HepG2 (cell line): ENCODE results near the gene SLC23A2. TPM values are rescaled to one million over a fixed set of nuclear protein-coding genes. Genes with fewer than 3 reads are reported as not detected.

Source experiments
- ATAC-seq: fragments of 200-7000 bp; cut with Tn5 transposase; 3 replicates; pipeline ENCODE4 v1.9.1; 2020; ENCODE audit warnings: mild to moderate bottlenecking, moderate library complexity
- BruUV-seq: library from RNA; stranded (reverse); fragments of 400-500 nt; replicated peaks from 2 replicates; lab custom pipeline; 2021; lab: Mats Ljungman, UMichigan
- CTCF ChIA-PET: fragments of 300-600 bp; formaldehyde crosslinking; extraction: SDS; loops from one replicate; lab custom pipeline; 2021; ENCODE audit warnings: low total read pairs, inconsistent platforms, low intra/inter-chr PET ratio; lab: Yijun Ruan, JAX
- POLR2A ChIA-PET: fragments of 350-600 bp; sonication (Branson Sonifier 250); formaldehyde crosslinking; loops from one replicate; lab custom pipeline; 2020; ENCODE audit warnings: antibody characterized with exemption, inconsistent platforms; lab: Yijun Ruan, JAX
- DNase-seq: peaks from one replicate; pipeline ENCODE4 v3.0.0-alpha.2; 2015; ENCODE audit warnings: low spot score
- FAIRE-seq: peaks from 3 replicates; lab custom pipeline; 2011; peaks lifted over from hg19 to GRCh38; lab: Jason Lieb, UNC
- H2AFZ ChIP-seq: one replicate; pipeline ENCODE4 v1.6.1; 2011; ENCODE audit warnings: low read length, inconsistent platforms
- H3K27ac ChIP-seq: fragments of 300-600 bp; 3 replicates; pipeline ENCODE4 v1.8.0; 2011; ENCODE audit warnings: mixed run types, mild to moderate bottlenecking, mixed read lengths, low read length, inconsistent platforms; ENCODE audit not compliant: insufficient read depth; ENCODE audit errors: extremely low read length
- H3K27me3 ChIP-seq, 2 experiments: fragments of 200-600 bp in 1 of 2; 2 replicates in 1 of 2; 3 replicates in 1 of 2; pipeline versions ENCODE4 v1.6.0 to v1.8.0; 2011; ENCODE audit warnings: low read length in 2 of 2, mild to moderate bottlenecking in 2 of 2, moderate library complexity in 2 of 2, inconsistent platforms in 1 of 2; ENCODE audit not compliant: insufficient read depth in 2 of 2, control insufficient read depth in 1 of 2
- H3K36me3 ChIP-seq, 2 experiments: fragments of 200-600 bp in 1 of 2; replicated peaks in 1 of 2; 2 replicates in 1 of 2; 3 replicates in 1 of 2; pipeline versions ENCODE4 v1.5.1 to v1.8.0; 2011; ENCODE audit warnings: low read length in 2 of 2, inconsistent platforms in 1 of 2; ENCODE audit not compliant: insufficient read depth in 2 of 2, control insufficient read depth in 1 of 2
- H3K4me1 ChIP-seq: 2 replicates; pipeline ENCODE4 v1.5.1; 2012; ENCODE audit warnings: low read length, inconsistent platforms; ENCODE audit not compliant: insufficient read depth
- H3K4me2 ChIP-seq: 2 replicates; pipeline ENCODE4 v1.6.0; 2011; ENCODE audit warnings: low read depth, low read length, inconsistent platforms
- H3K4me3 ChIP-seq, 3 experiments: fragments of 200-600 bp in 1 of 3; sonication (generic), shearing (Covaris generic) in 1 of 3; replicated peaks in 1 of 3; 2 replicates each; pipeline ENCODE4 v1.5.1; 2011 to 2016; ENCODE audit warnings: low read length in 3 of 3, inconsistent platforms in 2 of 3, low read depth in 2 of 3, mild to moderate bottlenecking in 2 of 3, control low read depth in 1 of 3, mixed read lengths in 1 of 3; ENCODE audit not compliant: insufficient read depth in 1 of 3
- H3K79me2 ChIP-seq: one replicate; pipeline ENCODE4 v1.6.1; 2011; ENCODE audit warnings: low read length, inconsistent platforms; ENCODE audit not compliant: insufficient read depth
- H3K9ac ChIP-seq: 2 replicates; pipeline ENCODE4 v1.6.0; 2011; ENCODE audit warnings: mild to moderate bottlenecking, low read depth, low read length, inconsistent platforms; ENCODE audit not compliant: insufficient read depth
- H3K9me3 ChIP-seq: 2 replicates; pipeline ENCODE4 v1.5.1; 2012; ENCODE audit warnings: mild to moderate bottlenecking, low read length
- H4K20me1 ChIP-seq: 2 replicates; pipeline ENCODE4 v1.6.0; 2011; ENCODE audit warnings: inconsistent platforms, mild to moderate bottlenecking, low read length, moderate library complexity; ENCODE audit not compliant: insufficient read depth
- GRHL1 ChIP-seq: sonication (generic); formaldehyde crosslinking; conservative IDR thresholded peaks from 2 replicates; pipeline ENCODE4 v1.8.0; 2022; ENCODE audit warnings: missing genetic modification reagents
- HIC2 ChIP-seq: sonication (generic); formaldehyde crosslinking; IDR thresholded peaks from 2 replicates; pipeline ENCODE4 v1.9.0; 2022; ENCODE audit warnings: low read depth, missing genetic modification reagents
- HOXA7 ChIP-seq: sonication (generic); formaldehyde crosslinking; IDR thresholded peaks from 2 replicates; pipeline ENCODE4 v1.8.1; 2022; ENCODE audit warnings: mild to moderate bottlenecking, missing genetic modification reagents, moderate library complexity
- KAT2B ChIP-seq: fragments of 150-350 bp; IDR thresholded peaks from 2 replicates; pipeline ENCODE4 v1.6.1; 2014; ENCODE audit warnings: low read depth, low read length, borderline replicate concordance
- KDM6A ChIP-seq: IDR thresholded peaks from 2 replicates; pipeline ENCODE4 v1.6.1; 2016; ENCODE audit warnings: low read depth
- MYNN ChIP-seq: sonication (generic); formaldehyde crosslinking; IDR thresholded peaks from 2 replicates; pipeline ENCODE4 v1.4.0; 2020; ENCODE audit warnings: mild to moderate bottlenecking, low read depth, missing genetic modification reagents
- NFKB2 ChIP-seq: sonication (generic); formaldehyde crosslinking; IDR thresholded peaks from 2 replicates; pipeline ENCODE4 v1.4.0; 2020; ENCODE audit warnings: missing genetic modification reagents, borderline replicate concordance
- NR0B2 ChIP-seq: sonication (generic); formaldehyde crosslinking; IDR thresholded peaks from 2 replicates; pipeline ENCODE4 v1.4.0; 2020; ENCODE audit warnings: mild to moderate bottlenecking, missing genetic modification reagents
- SNRNP70 ChIP-seq: fragments of 200-400 bp; formaldehyde crosslinking; IDR thresholded peaks from 2 replicates; pipeline ENCODE4 v1.6.1; 2017; ENCODE audit warnings: mild to moderate bottlenecking, low read depth, low read length, moderate library complexity
- TAF1 ChIP-seq: sonication (generic); formaldehyde crosslinking; IDR thresholded peaks from 2 replicates; pipeline ENCODE4 v1.4.0; 2020; ENCODE audit warnings: missing genetic modification reagents
- ZMYM3 ChIP-seq: sonication (generic); formaldehyde crosslinking; IDR thresholded peaks from 2 replicates; pipeline ENCODE4 v1.5.1; 2020; ENCODE audit warnings: mild to moderate bottlenecking, missing genetic modification reagents
- ZNF180 ChIP-seq: sonication (generic); formaldehyde crosslinking; IDR thresholded peaks from 2 replicates; pipeline ENCODE4 v1.4.0; 2020; ENCODE audit warnings: low read depth, missing genetic modification reagents, borderline replicate concordance
- ZNF230 ChIP-seq: sonication (generic); formaldehyde crosslinking; IDR thresholded peaks from 2 replicates; pipeline ENCODE4 v1.4.0; 2020; ENCODE audit warnings: mild to moderate bottlenecking, missing genetic modification reagents
- ZNF3 ChIP-seq: IDR thresholded peaks from 2 replicates; pipeline ENCODE4 v1.7.0; 2017; ENCODE audit warnings: inconsistent platforms
- ZNF33B ChIP-seq: sonication (generic); formaldehyde crosslinking; IDR thresholded peaks from 2 replicates; pipeline ENCODE4 v1.5.1; 2020; ENCODE audit warnings: mild to moderate bottlenecking, missing genetic modification reagents
- ZNF704 ChIP-seq: sonication (generic); formaldehyde crosslinking; IDR thresholded peaks from 2 replicates; pipeline ENCODE4 v1.8.1; 2023; ENCODE audit warnings: mild to moderate bottlenecking, inconsistent platforms, moderate library complexity, missing genetic modification reagents, borderline replicate concordance
- WGBS: methylation state at CpG from one replicate; pipeline ENCODE4 v1.1.6; 2017; ENCODE audit warnings: low lambda C conversion rate; 5-methylcytosine and 5-hydroxymethylcytosine counted together
- in situ Hi-C: cut with HindIII; loops from 2 replicates; pipeline ENCODE4 v1.10.0; 2017; ENCODE audit warnings: low pct_unique_long_range_greater_than_20kb; ENCODE audit not compliant: extremely low pct_ligation_motif_present
- intact Hi-C: fragments of 100-400 bp; cut with micrococcal nuclease; formaldehyde crosslinking; loops from one replicate; pipeline ENCODE4 v1.10.0; 2022; ENCODE audit not compliant: unreplicated experiment
- polyA plus RNA-seq, 8 experiments: library from polyadenylated mRNA; depleted of rRNA in 3 of 8; stranded (reverse) in 7 of 8; unstranded in 1 of 8; fragments of >200 nt; fragmentation: Illumina TruSeq in 4 of 8; extraction: Trizol in 4 of 8; gene quantifications; 2 replicates each; pipeline versions ENCODE4 v1.2.1 to v1.2.3, GENCODE V29; 2011 to 2016; ENCODE audit warnings: low read depth in 4 of 8, missing spikeins in 1 of 8, mixed read lengths in 1 of 8; ENCODE audit not compliant: insufficient read depth in 1 of 8
- total RNA-seq, 5 experiments: library from RNA; depleted of rRNA; stranded (reverse); fragments of >200 nt; fragmentation: Illumina TruSeq; extraction: Trizol; gene quantifications; 2 replicates each; pipeline ENCODE4 v1.2.3, GENCODE V29; 2016; ENCODE audit warnings: low read depth in 1 of 5

SLC23A2 gene
- total and polyA plus RNA-seq, 2 of the 13 experiments (the other 11 are each of a cell fraction or from before 2014, with no cell fraction given), result 42.2 to 51.2 TPM

- 0 out of 2 replicates have a peak, but pooled peaks have one; percentile 47 for TF ChIP-seq ZNF180
- TF ChIP-seq NFKB2, result 0 out of 2 replicates have a peak, but pooled peaks have one; percentile 19
- TF ChIP-seq ZNF230 (CRISPR knock-in tag), result no peak
- peak; percentile 47; the same call in 1 of the 2 replicates for TF ChIP-seq HIC2 (CRISPR knock-in tag)
These were observed 84.1 kb downstream of the SLC23A2 start (continued) for GRCh38 chr20:4916971-4917881.

GRCh38 chr20:4913147-4913546 is 88.2 kb downstream of the SLC23A2 start:
- no peak for ATAC-seq
- Histone ChIP-seq H3K4me1 (peaks cover 13% of the 10 kb centered on the region), H3K4me3 (no peak overlapping the region), H3K9me3 (no peaks in the 10 kb centered on the region), H3K79me2 (no peaks in the 10 kb centered on the region), H3K27ac (no peak overlapping the region), H3K36me3 (peaks cover 14 to 51% of the 10 kb centered on the region in 2 experiments; a peak in 4 of 5 replicates), H4K20me1 (peaks cover 5% of the 10 kb centered on the region; the same call in 1 of the 2 replicates), H3K9ac (no peak overlapping the region), H2AFZ (no peak overlapping the region), H3K27me3 (no peaks in the 10 kb centered on the region), H3K4me2 (no peak overlapping the region)
- POLR2A ChIA-PET, result no interaction called here
- no peak for DNase-seq
- BruUV-seq, result no TSS peak
- CTCF ChIA-PET, result no interaction called here
- in situ Hi-C loops (no loop called here), intact Hi-C loops (no loop called here)
- FAIRE-seq, result no peak
- WGBS, result 95% methylated on average over 7 of the region's 7 CpGs
- TF ChIP-seq ZNF3 (CRISPR knock-in tag), result no peak
- TF ChIP-seq KDM6A (CRISPR knock-in tag), result no peak
- TF ChIP-seq MYNN (CRISPR knock-in tag), result no peak
- no peak for TF ChIP-seq SNRNP70
- TF ChIP-seq HOXA7, result no peak
- TF ChIP-seq KAT2B, result no peak
- TF ChIP-seq NR0B2, result no peak
- no peak for TF ChIP-seq GRHL1 (CRISPR knock-in tag)
- TF ChIP-seq ZMYM3 (CRISPR knock-in tag), result no peak
- TF ChIP-seq ZNF33B (CRISPR knock-in tag), result no peak
- no peak for TF ChIP-seq ZNF704 (CRISPR knock-in tag)
- no peak for TF ChIP-seq TAF1 (CRISPR knock-in tag)
